ENCODE data around the gene KIF14.
"Not testable (repeated sequence)": the region's sequence is repeated elsewhere in the genome, so short reads cannot be mapped to it uniquely, and the experiment has no call there.

The KIF14 gene

GRCh38 chr1:200525090-200525987, 95.2 kb downstream of the KIF14 start:
- no peak for TF ChIP-seq CTCF (IDR thresholded peaks at IDR 0.05; ENCODE audit: insufficient read depth, low read length, poor library complexity, severe bottlenecking)
- no peaks in the 10 kb centered on the region for H3K36me3 ChIP-seq (ENCODE audit: control insufficient read depth, insufficient read depth, low read length)
- DNase-seq (ENCODE audit: extremely low read depth, insufficient read length) = no peak
- no peaks in the 10 kb centered on the region for H3K27me3 ChIP-seq (replicated peaks; ENCODE audit: control insufficient read depth, insufficient read depth, low read length)
- H3K4me3 ChIP-seq (replicated peaks; ENCODE audit: low read depth, low read length) = no peak overlapping the region

GRCh38 chr1:200524551-200524950, 96.0 kb downstream of the KIF14 start:
- not testable (repeated sequence) for H3K27me3 ChIP-seq (replicated peaks; ENCODE audit: control insufficient read depth, insufficient read depth, low read length); DNase-seq (ENCODE audit: extremely low read depth, insufficient read length)

GRCh38 chr1:200524092-200524491, 96.5 kb downstream of the KIF14 start:
- TF ChIP-seq CTCF (IDR thresholded peaks at IDR 0.05; ENCODE audit: insufficient read depth, low read length, poor library complexity, severe bottlenecking) = no peak
- H3K36me3 ChIP-seq (ENCODE audit: control insufficient read depth, insufficient read depth, low read length) = no peaks in the 10 kb centered on the region
- no peak overlapping the region for H3K4me3 ChIP-seq (replicated peaks; ENCODE audit: low read depth, low read length)
- H3K27me3 ChIP-seq (replicated peaks; ENCODE audit: control insufficient read depth, insufficient read depth, low read length) = no peaks in the 10 kb centered on the region
- no peak for DNase-seq (ENCODE audit: extremely low read depth, insufficient read length)

More at GRCh38 chr1:200524551-200524950, 96.0 kb downstream of the KIF14 start:
- not testable (repeated sequence) for H3K36me3 ChIP-seq (ENCODE audit: control insufficient read depth, insufficient read depth, low read length); H3K4me3 ChIP-seq (replicated peaks; ENCODE audit: low read depth, low read length)

GRCh38 chr1:200520735-200521134, 99.8 kb downstream of the KIF14 start:
- H3K4me3 ChIP-seq (replicated peaks; ENCODE audit: low read depth, low read length) = no peak overlapping the region
- no peaks in the 10 kb centered on the region for H3K27me3 ChIP-seq (replicated peaks; ENCODE audit: control insufficient read depth, insufficient read depth, low read length)
- TF ChIP-seq CTCF (IDR thresholded peaks at IDR 0.05; ENCODE audit: insufficient read depth, low read length, poor library complexity, severe bottlenecking) = no peak
- DNase-seq (ENCODE audit: extremely low read depth, insufficient read length) = no peak
- H3K36me3 ChIP-seq (ENCODE audit: control insufficient read depth, insufficient read depth, low read length) = no peaks in the 10 kb centered on the region

- Histone ChIP-seq H3K4me3 (replicated peaks; ENCODE audit: low read depth, low read length) (no peak overlapping the region), H3K27me3 (replicated peaks; ENCODE audit: control insufficient read depth, insufficient read depth, low read length) (no peaks in the 10 kb centered on the region), H3K36me3 (ENCODE audit: control insufficient read depth, insufficient read depth, low read length) (no peaks in the 10 kb centered on the region)
- DNase-seq (ENCODE audit: extremely low read depth, insufficient read length) = no peak
- no peak for TF ChIP-seq CTCF (IDR thresholded peaks at IDR 0.05; ENCODE audit: insufficient read depth, low read length, poor library complexity, severe bottlenecking)
These were observed 102.0 kb downstream of the KIF14 start for GRCh38 chr1:200518524-200518923.

GRCh38 chr1:200512191-200512590, 108.4 kb downstream of the KIF14 start:
- no peaks in the 10 kb centered on the region for H3K36me3 ChIP-seq (ENCODE audit: control insufficient read depth, insufficient read depth, low read length)
- DNase-seq (ENCODE audit: extremely low read depth, insufficient read length) = no peak
- no peak for TF ChIP-seq CTCF (IDR thresholded peaks at IDR 0.05; ENCODE audit: insufficient read depth, low read length, poor library complexity, severe bottlenecking)
- no peak overlapping the region for H3K4me3 ChIP-seq (replicated peaks; ENCODE audit: low read depth, low read length)
- no peaks in the 10 kb centered on the region for H3K27me3 ChIP-seq (replicated peaks; ENCODE audit: control insufficient read depth, insufficient read depth, low read length)
